ENCODE results near the gene PLEKHA7.

GRCh38 chr11:16942911-16943310 is 71.3 kb downstream of the PLEKHA7 start:
- no peak for TF ChIP-seq CTCF (IDR thresholded peaks at IDR 0.05)
- no peak for TF ChIP-seq ZFX (IDR thresholded peaks at IDR 0.05; ENCODE audit: borderline replicate concordance)
